Progenitor cell of endocrine pancreas (in vitro differentiated cells): ENCODE measurements around the gene MFAP5. TPM values are rescaled to one million over a fixed set of nuclear protein-coding genes. Genes with fewer than 3 reads are reported as not detected.

Experiments used
- DNase-seq: peaks from one replicate; pipeline ENCODE4 v3.0.0; 2021; ENCODE audit warnings: low spot score; ENCODE audit not compliant: unreplicated experiment
- H3K27ac Mint-ChIP-seq: 2 replicates; pipeline ENCODE4 v1.8.0; 2021; ENCODE audit warnings: mild to moderate bottlenecking, moderate library complexity, mixed read lengths
- H3K27me3 Mint-ChIP-seq: 2 replicates; pipeline ENCODE4 v1.8.0; 2021; ENCODE audit warnings: mixed read lengths
- H3K36me3 Mint-ChIP-seq: 2 replicates; pipeline ENCODE4 v1.8.0; 2022; ENCODE audit warnings: mixed read lengths; ENCODE audit not compliant: insufficient read depth
- H3K4me1 Mint-ChIP-seq: 2 replicates; pipeline ENCODE4 v1.8.0; 2021; ENCODE audit warnings: low read depth, mixed read lengths
- H3K4me3 Mint-ChIP-seq: 2 replicates; pipeline ENCODE4 v1.8.0; 2021; ENCODE audit warnings: low read depth, mild to moderate bottlenecking, moderate library complexity, mixed read lengths
- H3K9me3 Mint-ChIP-seq: 2 replicates; pipeline ENCODE4 v1.8.0; 2021; ENCODE audit warnings: low read depth, mixed read lengths
- CTCF ChIP-seq: fragments of 200-600 bp; sonication (generic); IDR thresholded peaks from one replicate; pipeline ENCODE4 v1.5.0; 2021; ENCODE audit warnings: antibody characterized with exemption, mild to moderate bottlenecking; ENCODE audit not compliant: unreplicated experiment
- total RNA-seq: library from RNA; stranded (reverse); gene quantifications from 2 replicates; pipeline ENCODE4 v1.2.1, GENCODE V29; 2021

MFAP5 gene
- total RNA-seq, 1 donor from 2014 or later: not detected

- no peaks in the 10 kb centered on the region for H3K27me3 Mint-ChIP-seq
- H3K27ac Mint-ChIP-seq: peak overlapping the region; percentile 96
- peaks cover 15% of the 10 kb centered on the region for H3K4me1 Mint-ChIP-seq
Observed at GRCh38 chr12:8675591-8676036, 13.0 kb upstream of the MFAP5 start.

GRCh38 chr12:8672381-8672780 is 9.8 kb upstream of the MFAP5 start:
- Mint-ChIP-seq H3K9me3 (peaks cover 16% of the 10 kb centered on the region), H3K4me1 (peaks cover 13% of the 10 kb centered on the region), H3K4me3 (no peak overlapping the region), H3K27me3 (no peaks in the 10 kb centered on the region), H3K27ac (no peak overlapping the region), H3K36me3 (peaks cover 3% of the 10 kb centered on the region)
- TF ChIP-seq CTCF: no peak
- DNase-seq: no peak

More at GRCh38 chr12:8675591-8676036, 13.0 kb upstream of the MFAP5 start:
- peaks cover 10% of the 10 kb centered on the region for H3K9me3 Mint-ChIP-seq
- H3K4me3 Mint-ChIP-seq: peak overlapping the region; percentile 0
- no peak for TF ChIP-seq CTCF
- H3K36me3 Mint-ChIP-seq: peaks cover 2% of the 10 kb centered on the region
- DNase-seq: no peak

- TF ChIP-seq CTCF: no peak
- H3K27ac Mint-ChIP-seq: no peak overlapping the region
- H3K27me3 Mint-ChIP-seq: peaks cover 4% of the 10 kb centered on the region
- no peaks in the 10 kb centered on the region for H3K4me1 Mint-ChIP-seq
- peaks cover 13% of the 10 kb centered on the region for H3K9me3 Mint-ChIP-seq
- H3K36me3 Mint-ChIP-seq: peaks cover 2% of the 10 kb centered on the region
- no peak for DNase-seq
- no peak overlapping the region for H3K4me3 Mint-ChIP-seq
Observed at GRCh38 chr12:8668441-8668840, 5.8 kb upstream of the MFAP5 start.

- Mint-ChIP-seq H3K27me3 (peaks cover 4% of the 10 kb centered on the region), H3K4me3 (no peak overlapping the region), H3K9me3 (peaks cover 11% of the 10 kb centered on the region), H3K27ac (no peak overlapping the region), H3K4me1 (no peaks in the 10 kb centered on the region), H3K36me3 (peaks cover 2% of the 10 kb centered on the region)
- DNase-seq: no peak
- no peak for TF ChIP-seq CTCF
Observed at GRCh38 chr12:8667270-8667669, 4.6 kb upstream of the MFAP5 start.

- TF ChIP-seq CTCF: no peak
- H3K4me1 Mint-ChIP-seq: peaks cover 2% of the 10 kb centered on the region
- H3K36me3 Mint-ChIP-seq: peaks cover 2% of the 10 kb centered on the region
- DNase-seq: no peak
- peaks cover 4% of the 10 kb centered on the region for H3K27me3 Mint-ChIP-seq
- peaks cover 7% of the 10 kb centered on the region for H3K9me3 Mint-ChIP-seq
- H3K27ac Mint-ChIP-seq: no peak overlapping the region
- no peak overlapping the region for H3K4me3 Mint-ChIP-seq
Observed at GRCh38 chr12:8665759-8666158, 3.1 kb upstream of the MFAP5 start.
